AG09309 (cell line): ENCODE results near the gene EXOC4.

ENCODE experiments used
- DNase-seq: peaks from one replicate; pipeline ENCODE4 v3.0.0-alpha.2; 2010; ENCODE audit warnings: low read depth
- H3K4me3 ChIP-seq: 2 replicates; pipeline ENCODE4 v1.5.1; 2011; ENCODE audit warnings: mild to moderate bottlenecking, low read depth, low read length, moderate library complexity; ENCODE audit not compliant: control insufficient read depth
- TF ChIP-seq, protein P1 (sequence below): IDR thresholded peaks from 2 replicates; pipeline ENCODE4 v1.5.1; 2011; ENCODE audit warnings: mild to moderate bottlenecking, low read depth, low read length, inconsistent platforms; ENCODE audit not compliant: insufficient read depth, control insufficient read depth; ENCODE audit errors: missing control alignments

Gene EXOC4

DNA sequence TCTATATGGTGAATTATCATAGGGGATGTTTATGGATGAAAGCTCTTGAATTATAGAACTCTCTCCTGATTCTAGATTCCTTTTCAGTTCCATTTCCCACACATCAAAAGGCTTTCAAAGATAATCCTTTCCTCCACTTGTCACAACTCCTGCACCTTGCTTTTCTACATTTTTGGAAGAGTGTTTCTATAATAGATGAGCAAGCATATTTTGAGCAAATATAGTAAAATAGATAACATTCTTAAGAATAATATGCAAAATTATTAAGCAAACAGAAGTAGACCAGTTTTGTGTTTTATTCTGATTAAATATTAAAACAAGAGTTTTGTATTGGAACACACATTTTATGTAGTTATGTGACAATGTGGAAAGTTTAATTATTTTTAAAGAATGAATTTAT is 340.7 kb downstream of the EXOC4 start:
- no peak for DNase-seq
- H3K4me3 ChIP-seq = no peak overlapping the region
- TF ChIP-seq, protein P1, sequence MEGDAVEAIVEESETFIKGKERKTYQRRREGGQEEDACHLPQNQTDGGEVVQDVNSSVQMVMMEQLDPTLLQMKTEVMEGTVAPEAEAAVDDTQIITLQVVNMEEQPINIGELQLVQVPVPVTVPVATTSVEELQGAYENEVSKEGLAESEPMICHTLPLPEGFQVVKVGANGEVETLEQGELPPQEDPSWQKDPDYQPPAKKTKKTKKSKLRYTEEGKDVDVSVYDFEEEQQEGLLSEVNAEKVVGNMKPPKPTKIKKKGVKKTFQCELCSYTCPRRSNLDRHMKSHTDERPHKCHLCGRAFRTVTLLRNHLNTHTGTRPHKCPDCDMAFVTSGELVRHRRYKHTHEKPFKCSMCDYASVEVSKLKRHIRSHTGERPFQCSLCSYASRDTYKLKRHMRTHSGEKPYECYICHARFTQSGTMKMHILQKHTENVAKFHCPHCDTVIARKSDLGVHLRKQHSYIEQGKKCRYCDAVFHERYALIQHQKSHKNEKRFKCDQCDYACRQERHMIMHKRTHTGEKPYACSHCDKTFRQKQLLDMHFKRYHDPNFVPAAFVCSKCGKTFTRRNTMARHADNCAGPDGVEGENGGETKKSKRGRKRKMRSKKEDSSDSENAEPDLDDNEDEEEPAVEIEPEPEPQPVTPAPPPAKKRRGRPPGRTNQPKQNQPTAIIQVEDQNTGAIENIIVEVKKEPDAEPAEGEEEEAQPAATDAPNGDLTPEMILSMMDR = no peak

DNA sequence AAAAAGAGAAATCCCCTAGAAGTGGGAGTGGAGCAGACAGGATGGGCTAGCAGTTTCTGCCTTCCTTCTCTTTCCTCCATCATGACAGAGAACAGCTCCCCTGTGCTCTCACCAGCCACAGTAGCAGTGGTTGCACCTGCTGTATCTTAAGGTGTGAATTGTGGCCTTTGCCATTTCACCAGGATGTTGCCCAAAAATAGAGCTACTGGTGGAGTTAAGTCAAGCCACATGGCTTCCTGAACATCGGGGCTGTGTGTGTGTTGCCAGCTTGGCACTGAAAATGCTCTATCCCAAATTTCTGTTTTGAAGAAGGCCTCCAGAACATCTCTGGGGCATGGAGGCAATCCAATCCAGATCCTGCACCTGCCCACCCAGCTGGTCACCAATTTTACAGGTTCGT is 348.7 kb downstream of the EXOC4 start:
- DNase-seq = no peak
- TF ChIP-seq, protein P1 = no peak
- H3K4me3 ChIP-seq = no peak overlapping the region

DNA sequence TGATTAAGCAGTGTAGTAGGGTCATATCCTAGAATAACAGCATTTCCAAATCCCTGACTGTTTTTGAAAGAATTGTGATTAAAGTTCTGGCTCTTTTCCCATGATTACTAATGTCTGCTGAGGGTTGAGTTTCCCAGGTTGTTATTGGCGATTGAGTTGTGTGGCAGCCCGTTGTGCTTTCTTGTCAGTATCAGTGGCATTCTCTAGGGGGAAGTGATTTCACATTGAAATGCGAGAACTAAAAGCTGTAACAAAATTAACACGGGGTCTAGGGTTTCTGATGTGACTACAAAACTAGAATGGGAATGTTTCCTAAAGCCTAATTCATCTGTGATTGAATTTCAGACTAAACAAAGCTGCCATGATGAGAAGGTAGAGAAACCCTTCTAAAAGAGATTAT is 349.4 kb downstream of the EXOC4 start:
- TF ChIP-seq, protein P1 = no peak
- peak; percentile 27 for DNase-seq
- H3K4me3 ChIP-seq = no peak overlapping the region

DNA sequence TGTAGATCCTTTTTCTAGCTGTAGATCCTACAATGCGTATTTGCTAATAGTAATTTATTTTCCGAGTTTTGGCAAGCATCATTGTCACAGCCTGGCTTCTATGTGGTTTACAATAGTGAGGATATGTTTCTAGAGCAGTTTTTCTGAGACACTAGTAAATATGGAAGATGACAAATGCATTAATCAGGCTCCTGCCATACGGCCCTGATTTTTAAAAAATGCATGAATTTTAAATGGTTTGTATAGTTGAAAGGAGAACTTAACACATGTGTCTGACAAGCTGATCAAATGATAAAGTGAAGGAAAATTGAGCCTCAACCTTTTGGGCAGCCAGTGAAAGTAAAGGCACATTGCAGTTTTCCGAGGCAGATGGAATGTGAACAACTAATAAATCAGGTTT is 354.1 kb downstream of the EXOC4 start:
- no peak for DNase-seq
- no peak overlapping the region for H3K4me3 ChIP-seq
- TF ChIP-seq, protein P1 = no peak

DNA sequence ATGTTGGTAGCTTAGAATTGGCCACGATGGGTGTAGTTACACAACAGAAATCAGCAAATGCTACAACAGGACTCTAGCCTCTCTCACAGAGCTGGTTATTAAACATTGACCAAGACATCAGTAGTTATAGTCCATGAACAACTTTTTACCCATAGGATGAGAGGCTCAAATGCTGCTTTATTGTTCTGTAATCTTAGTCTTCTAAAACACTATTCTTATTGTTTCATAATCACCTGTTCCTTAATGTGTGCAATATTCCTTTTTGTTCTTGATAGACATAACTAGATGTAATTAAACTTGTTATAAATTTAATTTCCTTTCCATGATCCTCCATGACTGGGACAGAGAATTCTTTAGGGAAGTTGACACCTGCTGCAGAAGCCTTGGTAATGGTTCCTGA is 356.9 kb downstream of the EXOC4 start:
- DNase-seq = no peak
- TF ChIP-seq, protein P1 = no peak
- no peak overlapping the region for H3K4me3 ChIP-seq

DNA sequence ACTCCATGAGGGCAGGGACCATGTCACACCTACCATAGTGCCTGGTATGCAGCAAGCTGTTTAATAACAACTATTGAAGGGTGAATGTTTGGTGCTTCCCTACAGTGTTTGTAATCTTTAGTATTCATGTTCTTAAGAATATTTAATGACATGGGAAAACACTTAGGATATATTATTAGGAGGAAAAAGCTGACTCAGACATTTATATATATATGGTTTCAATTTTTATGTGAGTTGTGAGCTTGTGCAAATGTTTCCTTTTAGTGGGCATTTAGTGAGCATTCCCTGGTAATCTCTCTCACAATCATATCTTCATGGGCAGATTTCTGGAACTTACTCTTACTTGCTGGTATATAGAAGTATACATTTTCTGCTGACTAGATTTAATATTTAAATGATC is 359.1 kb downstream of the EXOC4 start:
- TF ChIP-seq, protein P1 = no peak
- DNase-seq = no peak
- H3K4me3 ChIP-seq = no peak overlapping the region

DNA sequence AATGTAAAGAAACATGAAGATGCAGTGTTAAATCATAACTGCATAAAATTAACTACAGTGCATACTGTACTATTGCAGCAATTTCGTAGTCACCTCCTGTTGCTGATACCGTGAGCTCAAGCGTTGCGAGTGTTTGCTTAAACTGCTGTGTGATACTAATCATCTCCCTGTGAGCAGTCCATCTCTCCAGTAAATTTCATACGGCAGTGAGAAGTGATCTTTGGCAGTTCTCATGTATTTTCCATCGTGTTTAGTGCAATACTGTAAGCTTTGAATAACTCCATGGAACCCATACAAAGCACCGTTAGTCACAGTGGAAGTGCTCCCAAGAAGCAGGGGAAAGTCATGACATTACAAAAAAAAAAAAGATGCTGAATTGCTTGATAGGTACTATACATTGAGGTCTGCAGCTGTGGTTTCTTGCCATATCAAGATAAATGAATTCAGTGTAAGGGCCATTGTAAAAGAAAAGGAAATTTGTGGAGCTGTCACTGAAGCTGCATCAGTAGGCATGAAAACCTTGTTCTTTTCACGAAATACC is 360.4 kb downstream of the EXOC4 start:
- no peak for DNase-seq
- H3K4me3 ChIP-seq = no peak overlapping the region
- TF ChIP-seq, protein P1 = no peak
